Spinal cord (tissue), 10 donors: ENCODE results near the gene SFXN4. TPM values are rescaled to one million over a fixed set of nuclear protein-coding genes. Genes with fewer than 3 reads are reported as not detected.
A peak's percentile ranks its signal among the peaks of the same experiment; 100 is the strongest.
"Not testable (repeated sequence)": the region's sequence is repeated elsewhere in the genome, so short reads cannot be mapped to it uniquely, and the experiment has no call there.

Experiments used
- DNase-seq, 6 donors: peaks; one replicate each; pipeline versions ENCODE4 v3.0.0 to v3.0.0-alpha.2; 2013 to 2015; ENCODE audit warnings: low spot score in 6 of 6, low read depth in 4 of 6
- H3K27ac ChIP-seq: one replicate; pipeline ENCODE4 v1.5.1; 2013; ENCODE audit warnings: low read depth, low read length, control low read depth
- H3K27me3 ChIP-seq: one replicate; pipeline ENCODE4 v1.6.1; 2013; ENCODE audit warnings: low read length; ENCODE audit not compliant: control insufficient read depth, insufficient read depth
- H3K36me3 ChIP-seq: one replicate; pipeline ENCODE4 v1.6.1; 2013; ENCODE audit warnings: low read length; ENCODE audit not compliant: control insufficient read depth, insufficient read depth
- H3K4me1 ChIP-seq: one replicate; pipeline ENCODE4 v1.6.1; 2013; ENCODE audit warnings: low read length; ENCODE audit not compliant: control insufficient read depth, insufficient read depth
- H3K4me3 ChIP-seq: one replicate; pipeline ENCODE4 v1.5.1; 2013; ENCODE audit warnings: low read depth, low read length, control low read depth
- H3K9me3 ChIP-seq: one replicate; pipeline ENCODE4 v1.6.1; 2013; ENCODE audit warnings: low read length; ENCODE audit not compliant: control insufficient read depth, insufficient read depth
- WGBS: methylation state at CpG from one replicate; pipeline ENCODE4 v1.1.5; 2013; ENCODE audit warnings: missing lambda C conversion rate; ENCODE audit not compliant: insufficient coverage; 5-methylcytosine and 5-hydroxymethylcytosine counted together
- polyA plus RNA-seq, 2 donors: library from polyadenylated mRNA; unstranded; fragments of 120-200 nt; gene quantifications; one replicate each; pipeline ENCODE4 v1.2.1, GENCODE V29; 2013; ENCODE audit not compliant: insufficient read length in 2 of 2
- total RNA-seq, 2 donors: library from RNA; depleted of rRNA in 1 of 2; stranded (reverse); fragments of 120-200 nt in 1 of 2; fragments of >200 nt in 1 of 2; gene quantifications; one replicate each; pipeline versions ENCODE4 v1.2.3 to v1.2.4, GENCODE V29; 2013 to 2014
- donor health status: healthy.

SFXN4 gene
- total and polyA plus RNA-seq, 4 donors: 17.5 to 36.5 (median 25.4) TPM

GRCh38 chr10:119115926-119116325 is 49.6 kb downstream of the SFXN4 start:
- H3K4me1 ChIP-seq: no peaks in the 10 kb centered on the region
- peaks cover 53% of the 10 kb centered on the region for H3K36me3 ChIP-seq
- no peak overlapping the region for H3K27ac ChIP-seq
- no peaks in the 10 kb centered on the region for H3K9me3 ChIP-seq
- 91% methylated on average over 5 of the region's 9 CpGs for WGBS
- no peak for DNase-seq
- no peaks in the 10 kb centered on the region for H3K27me3 ChIP-seq
- no peak overlapping the region for H3K4me3 ChIP-seq

GRCh38 chr10:119113751-119114732 is 51.5 kb downstream of the SFXN4 start:
- Histone ChIP-seq H3K9me3 (no peaks in the 10 kb centered on the region), H3K4me3 (no peak overlapping the region), H3K36me3 (peaks cover 57% of the 10 kb centered on the region), H3K27ac (no peak overlapping the region), H3K4me1 (no peaks in the 10 kb centered on the region), H3K27me3 (no peaks in the 10 kb centered on the region)
- no peak for DNase-seq
- WGBS: 95% methylated on average over 8 of the region's 11 CpGs

- DNase-seq: no peak
- Histone ChIP-seq H3K4me1 (no peaks in the 10 kb centered on the region), H3K36me3 (peaks cover 59% of the 10 kb centered on the region), H3K9me3 (no peaks in the 10 kb centered on the region), H3K4me3 (no peak overlapping the region), H3K27ac (no peak overlapping the region), H3K27me3 (no peaks in the 10 kb centered on the region)
- WGBS: no CpG with 5 or more reads among the region's 4 CpGs
Observed at GRCh38 chr10:119112056-119112455, 53.5 kb downstream of the SFXN4 start.

GRCh38 chr10:119107771-119108170 is 57.7 kb downstream of the SFXN4 start:
- H3K27me3 ChIP-seq, H3K4me3 ChIP-seq, H3K4me1 ChIP-seq, H3K27ac ChIP-seq, H3K9me3 ChIP-seq, DNase-seq: not testable (repeated sequence)
- WGBS: no CpG with 5 or more reads among the region's 2 CpGs
- peaks cover 35% of the 10 kb centered on the region for H3K36me3 ChIP-seq

- not testable (repeated sequence) for DNase-seq, H3K4me1 ChIP-seq, H3K27ac ChIP-seq, H3K9me3 ChIP-seq, H3K4me3 ChIP-seq, H3K27me3 ChIP-seq
- WGBS: 96% methylated on average over 3 of the region's 6 CpGs
- peaks cover 29% of the 10 kb centered on the region for H3K36me3 ChIP-seq
Observed at GRCh38 chr10:119107106-119107505, 58.4 kb downstream of the SFXN4 start.

- WGBS: 96% methylated on average over 4 of the region's 7 CpGs
- DNase-seq: not testable (repeated sequence)
Observed at GRCh38 chr10:119105899-119106298, 59.6 kb downstream of the SFXN4 start.

GRCh38 chr10:119105155-119105554 is 60.4 kb downstream of the SFXN4 start:
- Histone ChIP-seq H3K27ac (no peak overlapping the region), H3K9me3 (no peaks in the 10 kb centered on the region), H3K4me1 (peaks cover 8% of the 10 kb centered on the region), H3K4me3 (peak overlapping the region; percentile 64), H3K27me3 (no peaks in the 10 kb centered on the region), H3K36me3 (peaks cover 19% of the 10 kb centered on the region)
- no peak for DNase-seq
- no CpG with 5 or more reads among the region's 12 CpGs for WGBS

More at GRCh38 chr10:119105899-119106298, 59.6 kb downstream of the SFXN4 start:
- H3K27ac ChIP-seq, H3K4me3 ChIP-seq, H3K4me1 ChIP-seq, H3K27me3 ChIP-seq, H3K9me3 ChIP-seq: not testable (repeated sequence)
- peaks cover 27% of the 10 kb centered on the region for H3K36me3 ChIP-seq

GRCh38 chr10:119104654-119105015 is 60.9 kb downstream of the SFXN4 start:
- H3K4me3 ChIP-seq: peak overlapping the region; percentile 64
- peaks cover 8% of the 10 kb centered on the region for H3K4me1 ChIP-seq
- H3K27me3 ChIP-seq: no peaks in the 10 kb centered on the region
- H3K9me3 ChIP-seq: no peaks in the 10 kb centered on the region
- peak in 5 of 6 donors; percentile 13 to 81 (median 13) for DNase-seq
- WGBS: 0% methylated on average over 19 of the region's 22 CpGs
- H3K36me3 ChIP-seq: peaks cover 15% of the 10 kb centered on the region
- no peak overlapping the region for H3K27ac ChIP-seq

GRCh38 chr10:119103903-119104653 is 61.4 kb downstream of the SFXN4 start, which contains the start of gene DENND10:
Gene DENND10, plus strand, starts transcription at chr10:119104113. Its CDS starts 30 bp downstream, at chr10:119104143.
- peak; percentile 33 to 94 (median 72) for DNase-seq
- under 1% methylated on average over 81 of the region's 91 CpGs for WGBS
- H3K27ac ChIP-seq: no peak within 1 kb of the TSS
- peaks cover 14% of the 10 kb centered on the region for H3K36me3 ChIP-seq
- peak within 1 kb of the TSS; percentile 64 for H3K4me3 ChIP-seq
- H3K4me1 ChIP-seq: peaks cover 8% of the 10 kb centered on the region
- H3K9me3 ChIP-seq: no peaks in the 10 kb centered on the region
- no peaks in the 10 kb centered on the region for H3K27me3 ChIP-seq
